ENCODE data around the gene LGI4.

GRCh38 chr19:35134601-35135242 is at the start of gene LGI4:
- TF ChIP-seq POLR2A (IDR thresholded peaks at IDR 0.05; ENCODE audit: low read length) (no peak), GATA1 (IDR thresholded peaks at IDR 0.05; ENCODE audit: low read depth, low read length) (no peak)

All from erythroblast (primary cell).